Loucy (cell line): ENCODE measurements around the gene BPIFB2.

Experiments
- EZH2phosphoT487 ChIP-seq: fragments of 200-600 bp; IDR thresholded peaks from 2 replicates; pipeline ENCODE4 v1.6.1; 2018; ENCODE audit warnings: antibody characterized with exemption, mild to moderate bottlenecking, moderate library complexity, borderline replicate concordance
- TF ChIP-seq, protein P1 (sequence below): fragments of 200-600 bp; sonication (generic); conservative IDR thresholded peaks from 2 replicates; pipeline ENCODE4 v1.5.1; 2014; ENCODE audit warnings: mild to moderate bottlenecking, antibody characterized with exemption, low read length

DNA sequence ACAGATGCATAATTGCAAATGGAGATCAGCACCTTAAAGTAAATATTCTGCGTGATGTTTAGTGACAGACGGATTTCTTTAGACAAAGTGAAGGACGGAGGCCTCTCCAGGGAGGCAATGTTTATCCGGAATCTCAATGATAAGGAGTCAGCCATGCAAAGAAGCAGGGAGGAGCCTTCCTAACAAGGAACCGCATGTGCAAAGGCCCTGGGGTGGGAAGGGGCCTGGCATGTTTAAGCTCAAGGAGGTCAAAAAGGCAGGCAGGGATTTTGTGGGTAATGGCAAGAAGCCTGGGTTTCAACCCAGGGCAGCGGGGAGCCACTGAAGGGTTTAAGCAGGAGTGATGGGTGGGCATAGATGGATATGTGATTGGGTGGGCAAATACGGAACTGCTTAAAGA lies 46.9 kb downstream of the BPIFB2 start:
- TF ChIP-seq, protein P1, sequence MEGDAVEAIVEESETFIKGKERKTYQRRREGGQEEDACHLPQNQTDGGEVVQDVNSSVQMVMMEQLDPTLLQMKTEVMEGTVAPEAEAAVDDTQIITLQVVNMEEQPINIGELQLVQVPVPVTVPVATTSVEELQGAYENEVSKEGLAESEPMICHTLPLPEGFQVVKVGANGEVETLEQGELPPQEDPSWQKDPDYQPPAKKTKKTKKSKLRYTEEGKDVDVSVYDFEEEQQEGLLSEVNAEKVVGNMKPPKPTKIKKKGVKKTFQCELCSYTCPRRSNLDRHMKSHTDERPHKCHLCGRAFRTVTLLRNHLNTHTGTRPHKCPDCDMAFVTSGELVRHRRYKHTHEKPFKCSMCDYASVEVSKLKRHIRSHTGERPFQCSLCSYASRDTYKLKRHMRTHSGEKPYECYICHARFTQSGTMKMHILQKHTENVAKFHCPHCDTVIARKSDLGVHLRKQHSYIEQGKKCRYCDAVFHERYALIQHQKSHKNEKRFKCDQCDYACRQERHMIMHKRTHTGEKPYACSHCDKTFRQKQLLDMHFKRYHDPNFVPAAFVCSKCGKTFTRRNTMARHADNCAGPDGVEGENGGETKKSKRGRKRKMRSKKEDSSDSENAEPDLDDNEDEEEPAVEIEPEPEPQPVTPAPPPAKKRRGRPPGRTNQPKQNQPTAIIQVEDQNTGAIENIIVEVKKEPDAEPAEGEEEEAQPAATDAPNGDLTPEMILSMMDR, result no peak
- TF ChIP-seq EZH2phosphoT487, result no peak
